ENCODE measurements around the gene SOX21. TPM values are rescaled to one million over a fixed set of nuclear protein-coding genes. Genes with fewer than 3 reads are reported as not detected.

Gene SOX21
- polyA plus RNA-seq, 3 donors = 0.10 to 0.33 (median 0.29) TPM

DNA sequence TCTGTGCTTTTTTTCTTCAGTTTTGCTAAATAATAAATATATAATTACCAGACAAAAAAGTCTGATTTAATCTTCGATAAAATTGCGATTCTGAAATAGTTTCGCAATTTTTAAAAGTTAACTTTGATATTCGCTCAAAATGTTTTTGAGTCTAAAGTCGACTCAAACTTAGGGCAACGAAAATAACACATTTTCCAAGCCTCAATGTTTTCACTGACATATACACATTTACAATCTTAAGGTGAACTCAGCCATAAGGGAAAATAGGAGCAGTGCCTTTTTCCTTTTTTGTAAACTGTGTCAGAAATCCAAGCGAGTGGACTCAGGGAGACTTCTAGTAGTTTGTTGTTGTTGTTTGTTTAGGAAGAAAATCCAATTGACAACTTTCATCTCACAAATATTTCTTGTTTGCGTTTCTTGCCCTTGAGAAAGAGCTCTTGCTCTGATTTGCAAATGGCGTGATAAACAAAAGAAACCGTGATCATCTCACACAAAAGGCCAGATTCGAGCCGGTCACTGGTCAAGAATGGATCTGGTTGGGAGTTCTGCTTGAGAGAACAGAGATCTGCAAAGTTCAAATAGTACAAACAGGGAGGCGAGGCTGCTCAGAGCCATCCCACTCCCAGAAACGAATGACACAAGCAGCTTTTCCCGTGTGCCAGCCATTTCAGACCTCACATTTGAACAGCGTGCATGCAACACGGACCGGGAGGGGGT lies 2.1 kb downstream of the SOX21 start:
- no peak for DNase-seq

DNA sequence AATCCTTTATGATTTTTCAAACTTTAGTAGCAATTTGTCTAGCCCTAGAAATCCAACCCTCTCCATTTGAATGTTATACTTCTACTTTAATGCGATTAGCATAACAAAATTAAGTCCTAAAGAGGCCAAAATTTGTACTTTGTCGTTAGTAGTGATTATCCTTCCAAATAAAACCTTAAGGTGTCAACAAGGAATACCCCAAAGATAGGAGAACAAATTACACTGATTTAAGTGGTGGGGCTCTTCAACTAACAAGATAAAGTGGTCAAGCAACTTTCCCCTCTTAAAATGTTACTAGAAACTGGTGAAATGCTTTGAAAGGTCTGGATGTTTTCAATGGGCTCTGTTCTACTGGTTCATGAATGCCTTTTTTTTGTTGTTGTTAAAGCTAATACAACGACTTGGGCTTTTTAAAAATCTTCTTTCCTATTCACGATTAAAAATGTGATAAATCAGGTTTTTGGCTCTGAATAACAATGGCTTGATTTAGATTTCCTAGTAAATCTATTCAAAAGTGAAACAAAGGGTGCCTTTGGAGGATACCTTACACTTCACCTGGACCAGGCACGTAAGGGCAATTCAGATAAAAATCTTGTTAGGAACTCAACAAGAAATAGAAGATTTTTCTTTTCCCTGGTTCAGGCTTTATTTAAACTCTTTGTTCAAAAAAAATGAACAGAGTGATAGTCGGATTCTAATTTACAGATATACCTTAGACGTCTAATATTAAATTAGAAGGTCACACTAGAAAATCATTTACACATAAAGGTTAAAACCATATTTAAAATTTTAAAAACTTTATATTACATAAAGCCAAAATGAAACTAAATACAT lies 3.1 kb downstream of the SOX21 start:
- no peak for DNase-seq

DNA sequence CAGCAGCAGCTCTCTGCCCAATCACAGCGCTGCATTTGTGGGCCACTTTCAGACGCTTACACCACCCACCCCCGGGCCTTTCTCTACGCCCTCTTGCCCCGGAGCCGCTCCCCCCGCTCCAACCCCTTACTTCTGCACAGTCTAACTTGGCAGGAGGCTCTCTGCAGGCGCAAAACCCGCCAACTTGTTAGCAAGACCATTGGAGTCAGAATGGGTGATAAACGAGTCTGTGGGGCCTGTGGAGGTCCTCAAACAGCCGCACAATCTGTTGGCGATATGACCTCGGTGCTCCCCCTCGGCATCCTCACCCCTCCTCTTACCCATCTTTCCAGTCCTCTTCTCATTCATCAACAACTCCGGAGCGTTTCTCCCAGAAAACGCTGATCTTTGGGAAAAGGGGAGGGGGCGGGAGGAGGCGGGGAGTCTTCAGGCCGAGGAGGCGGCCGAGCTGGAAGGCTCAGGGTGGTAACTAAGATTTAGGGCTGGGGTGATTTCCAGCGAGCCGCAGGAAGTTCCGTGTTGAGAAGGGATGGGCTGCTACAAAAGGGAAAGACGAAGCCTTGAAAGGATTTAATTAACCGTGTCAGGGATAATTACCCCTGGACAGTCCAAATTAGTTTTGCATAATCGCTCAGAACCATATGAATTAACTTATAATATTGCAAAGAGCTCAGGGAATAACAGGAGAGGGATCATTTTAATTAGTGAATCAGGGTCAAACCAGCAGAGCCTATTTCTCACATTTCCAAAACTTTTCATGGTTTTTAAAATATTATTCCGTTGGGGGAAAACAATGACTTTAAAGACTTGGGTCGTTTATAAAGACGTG lies 4.1 kb downstream of the SOX21 start:
- DNase-seq = no peak

DNA sequence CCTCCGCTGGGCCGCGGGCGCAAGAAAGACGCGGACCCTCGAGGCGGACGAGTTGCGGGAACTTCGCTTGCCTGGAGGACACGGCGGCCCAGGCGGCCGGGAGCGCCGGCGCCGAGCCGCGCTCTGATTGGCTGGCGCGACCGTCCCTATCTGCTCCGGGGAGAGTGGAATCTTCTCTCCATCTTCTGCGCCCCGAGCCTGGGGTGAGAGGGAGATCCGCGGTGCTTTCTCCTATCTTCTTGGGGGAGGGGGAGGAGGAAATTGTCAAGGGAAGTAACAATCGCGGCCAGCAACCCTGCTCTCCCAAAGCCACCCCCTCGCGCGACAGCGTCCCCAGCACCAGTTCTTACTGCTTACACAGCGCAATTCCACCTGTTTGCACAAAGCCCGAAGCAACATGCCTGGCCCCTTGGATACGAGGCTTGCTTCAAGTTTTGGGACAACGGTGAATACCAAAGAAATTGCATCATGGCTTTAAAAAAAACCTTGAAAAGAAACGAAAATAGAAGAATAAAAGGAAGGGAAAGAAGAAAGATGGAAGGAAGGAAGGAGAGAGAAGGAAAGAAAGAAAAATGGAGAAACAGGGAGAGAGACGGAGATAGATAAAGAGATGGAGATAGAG lies 4.8 kb downstream of the SOX21 start:
- DNase-seq = no peak

DNA sequence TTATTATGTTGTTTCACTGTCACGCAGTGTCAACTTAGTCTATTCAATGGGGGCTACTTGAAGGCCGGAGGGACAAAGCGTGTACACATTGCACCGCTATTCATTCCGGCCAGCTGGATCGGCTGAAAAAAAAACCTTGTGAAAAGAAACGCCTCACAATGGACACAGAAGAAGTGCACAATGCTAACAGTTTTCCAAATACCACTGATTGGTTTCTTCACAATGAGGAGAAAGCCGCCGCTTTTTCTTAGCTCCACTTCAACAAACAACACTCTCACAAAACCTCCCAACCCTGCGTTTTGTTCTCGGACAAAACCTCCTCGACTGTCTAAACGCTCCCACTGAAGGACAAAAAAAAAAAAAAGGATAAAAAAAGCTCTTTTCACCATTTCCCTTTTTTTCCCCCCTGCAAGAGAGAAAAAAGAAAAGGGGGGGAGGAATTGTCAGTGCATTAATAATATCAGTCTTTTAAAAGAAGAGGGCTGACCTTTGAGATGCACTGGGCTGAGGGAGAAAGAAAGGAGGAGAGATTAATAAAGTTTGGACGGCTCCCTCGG lies 5.4 kb downstream of the SOX21 start:
- DNase-seq = no peak

DNA sequence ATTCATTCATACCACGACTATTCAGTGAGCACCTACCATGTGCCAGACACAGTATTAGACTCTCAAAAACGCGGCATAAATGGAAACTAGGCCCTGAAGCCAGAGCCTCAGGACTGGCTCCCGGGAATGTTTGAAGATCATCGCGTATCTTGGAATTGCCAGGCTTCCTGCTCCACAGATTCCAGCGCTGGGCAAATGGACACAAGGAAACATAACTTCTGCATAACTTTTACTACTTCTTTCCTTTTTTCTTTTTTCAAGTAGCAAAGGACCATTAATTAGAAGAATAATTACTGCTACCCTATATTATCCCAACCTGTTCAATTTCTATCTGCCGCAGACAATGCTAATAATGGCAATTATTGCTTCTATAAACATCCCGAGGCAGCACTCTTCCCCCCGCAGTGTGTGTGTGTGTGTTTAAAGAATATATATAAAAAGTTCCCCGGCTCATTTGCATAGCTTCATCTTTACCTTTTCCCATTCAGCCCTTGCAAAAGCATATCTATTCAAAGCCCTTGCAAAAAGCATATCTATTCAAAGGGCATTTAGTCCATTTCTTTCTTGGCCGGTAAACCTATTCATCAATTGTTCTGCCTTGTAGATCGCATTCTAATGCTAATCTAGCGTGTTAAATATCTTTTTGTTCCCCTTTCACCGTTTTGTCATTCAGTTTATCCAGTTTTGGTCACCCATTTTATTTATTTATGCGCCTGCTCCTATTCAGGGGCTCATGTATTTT lies 6.1 kb downstream of the SOX21 start:
- DNase-seq = no peak

DNA sequence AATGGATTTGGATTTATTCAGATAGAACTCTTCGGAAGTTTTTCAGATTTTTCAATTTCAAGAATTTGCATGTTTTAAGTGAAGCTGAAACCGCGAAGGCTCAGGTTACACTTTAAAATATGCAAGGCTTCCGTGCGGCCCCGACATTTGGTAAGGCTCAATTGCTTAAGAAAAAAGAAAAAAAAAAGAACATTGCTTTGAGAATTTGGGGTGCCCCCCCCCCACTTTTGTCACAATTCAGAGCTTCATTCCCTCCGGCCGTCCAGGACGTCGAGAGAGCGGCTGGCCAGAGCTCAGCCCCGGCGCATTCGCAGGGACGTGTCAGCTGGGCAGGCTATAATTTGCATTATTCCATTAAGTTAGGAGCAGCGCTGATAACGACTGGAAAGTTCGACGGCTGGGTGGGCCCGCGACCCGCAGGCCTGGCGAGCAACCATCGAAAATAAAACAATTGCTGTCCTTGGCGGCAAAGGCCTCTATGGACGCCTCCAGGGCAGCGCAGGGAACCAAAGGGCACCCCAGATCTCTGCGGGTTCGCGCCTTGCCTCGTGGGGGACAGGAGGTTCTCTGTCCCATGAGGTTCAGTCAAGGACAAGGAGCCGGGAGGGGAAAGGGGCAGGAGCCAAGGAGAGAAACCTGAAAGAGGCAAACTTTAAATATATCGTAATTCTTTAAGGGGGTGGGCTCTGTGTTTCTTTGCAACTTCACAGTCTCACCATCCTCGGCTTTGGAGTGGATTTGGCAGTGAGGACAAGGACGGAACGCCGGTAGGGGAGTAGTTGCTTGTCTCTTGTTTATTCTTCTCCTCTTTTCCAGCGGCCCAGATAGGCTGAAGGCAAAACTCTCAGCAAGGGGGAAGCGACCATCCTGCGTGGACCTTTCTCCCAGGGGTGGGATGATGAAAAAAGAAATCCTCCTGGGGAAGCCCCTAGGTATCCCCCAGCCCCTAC lies 7.0 kb downstream of the SOX21 start:
- DNase-seq = no peak

DNA sequence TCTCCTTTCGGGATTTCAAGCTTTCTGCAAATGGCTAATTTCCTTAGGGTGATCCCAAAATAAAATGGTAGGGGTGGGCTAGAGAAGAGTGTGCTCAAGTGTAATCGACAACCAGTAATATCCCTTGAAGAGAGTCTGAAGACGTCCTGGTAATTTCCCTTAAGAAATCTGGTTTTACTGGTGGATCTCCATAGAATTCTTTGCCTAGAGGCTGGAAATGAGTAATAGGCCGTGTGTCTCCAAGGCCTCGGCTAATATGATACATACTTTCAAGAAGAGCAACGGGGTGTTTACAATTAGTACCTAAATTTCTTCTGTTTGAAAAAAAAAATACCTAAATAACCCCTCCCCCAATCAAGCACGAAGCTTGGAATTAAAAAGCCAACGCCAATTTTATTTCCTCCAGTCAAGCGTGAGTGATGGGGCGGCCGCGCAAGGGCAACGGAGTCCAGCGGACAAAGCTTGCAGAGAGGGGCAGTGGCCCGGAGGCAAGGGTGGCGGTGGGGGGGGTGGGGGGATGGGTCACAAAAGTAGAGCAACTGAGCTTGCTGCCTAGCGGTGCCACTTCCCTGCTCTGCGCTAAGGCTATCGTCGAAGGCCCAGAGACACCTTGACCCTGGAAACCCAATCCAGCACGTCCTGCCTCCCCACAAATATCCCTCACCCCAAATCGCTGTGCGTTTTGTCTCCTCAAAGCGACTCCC lies 7.8 kb downstream of the SOX21 start:
- DNase-seq = no peak

DNA sequence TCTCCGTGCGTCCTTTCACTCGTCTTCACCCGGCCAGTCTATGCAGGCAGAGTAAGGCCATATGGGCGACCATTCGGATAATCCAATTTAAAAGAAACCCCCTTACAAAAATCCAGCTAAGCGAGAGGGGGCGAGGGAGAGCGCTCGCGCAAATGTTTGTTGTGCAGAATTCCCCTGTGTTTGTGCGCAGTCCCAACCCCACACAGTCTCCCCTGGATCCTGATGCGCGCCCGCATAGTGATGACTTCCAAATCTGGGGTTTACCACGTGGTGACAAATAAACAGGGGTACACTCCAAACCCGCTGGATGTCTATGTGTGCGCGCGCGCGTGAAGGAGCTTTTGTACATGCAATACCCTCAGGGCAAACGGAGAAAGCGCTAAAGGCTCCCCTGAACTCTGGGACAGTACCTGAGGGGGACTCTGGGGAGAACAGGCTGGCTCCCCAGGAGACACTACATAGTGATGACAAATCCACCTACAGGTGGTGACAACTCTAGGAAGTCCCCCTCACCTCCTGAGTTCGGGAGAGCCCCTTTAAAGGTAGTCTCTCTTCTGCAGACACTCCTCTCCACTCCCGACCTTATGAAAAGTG lies 8.5 kb downstream of the SOX21 start:
- no peak for DNase-seq

DNA sequence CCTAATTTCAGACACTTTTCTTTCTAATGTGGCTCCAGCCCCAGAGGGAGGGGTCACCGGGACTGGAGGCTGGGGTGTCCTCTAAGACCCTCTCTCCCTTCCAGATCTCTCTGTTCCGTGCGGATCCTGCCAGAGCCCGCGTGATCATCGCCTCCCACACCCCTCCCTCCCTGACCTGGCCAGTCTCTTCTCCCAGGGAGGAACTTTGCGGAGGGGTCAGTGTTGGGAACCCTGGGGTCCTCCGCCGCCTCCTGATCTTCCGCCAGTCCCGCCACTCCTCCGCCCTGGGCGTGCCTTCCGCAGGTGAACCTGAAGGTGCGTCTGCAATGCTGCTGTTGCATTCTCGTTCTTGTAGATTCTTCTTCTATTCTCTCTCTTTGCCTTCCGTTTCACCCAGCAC lies 9.1 kb downstream of the SOX21 start:
- no peak for DNase-seq

DNA sequence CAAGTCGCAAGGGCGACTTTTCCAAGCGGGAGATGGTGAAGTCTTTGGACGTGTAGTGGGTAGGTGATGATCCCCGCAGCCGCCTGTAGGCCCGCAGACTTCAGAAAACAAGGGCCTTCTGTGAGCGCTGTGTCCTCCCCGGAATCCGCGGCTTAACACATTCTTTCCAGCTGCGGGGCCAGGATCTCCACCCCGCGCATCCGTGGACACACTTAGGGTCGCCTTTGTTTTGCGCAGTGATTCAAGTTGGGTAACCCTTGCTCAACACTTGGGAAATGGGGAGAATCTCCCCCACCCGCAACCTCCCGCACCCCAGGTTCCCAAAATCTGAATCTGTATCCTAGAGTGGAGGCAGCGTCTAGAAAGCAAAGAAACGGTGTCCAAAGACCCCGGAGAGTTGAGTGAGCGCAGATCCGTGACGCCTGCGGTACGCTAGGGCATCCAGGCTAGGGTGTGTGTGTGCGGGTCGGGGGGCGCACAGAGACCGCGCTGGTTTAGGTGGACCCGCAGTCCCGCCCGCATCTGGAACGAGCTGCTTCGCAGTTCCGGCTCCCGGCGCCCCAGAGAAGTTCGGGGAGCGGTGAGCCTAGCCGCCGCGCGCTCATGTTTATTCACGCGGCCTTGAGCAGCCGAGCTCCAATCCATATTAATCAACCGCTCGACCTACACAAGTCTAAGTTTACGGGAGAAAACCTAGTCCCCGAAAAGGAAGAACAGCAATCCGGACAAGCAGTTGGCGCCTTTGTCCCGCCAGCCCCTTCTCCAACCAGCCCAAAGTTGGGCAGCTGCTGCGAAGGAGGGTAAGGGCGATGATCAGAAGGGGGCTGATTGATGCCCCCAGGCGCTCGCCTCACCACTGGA lies 9.9 kb downstream of the SOX21 start:
- DNase-seq = no peak

DNA sequence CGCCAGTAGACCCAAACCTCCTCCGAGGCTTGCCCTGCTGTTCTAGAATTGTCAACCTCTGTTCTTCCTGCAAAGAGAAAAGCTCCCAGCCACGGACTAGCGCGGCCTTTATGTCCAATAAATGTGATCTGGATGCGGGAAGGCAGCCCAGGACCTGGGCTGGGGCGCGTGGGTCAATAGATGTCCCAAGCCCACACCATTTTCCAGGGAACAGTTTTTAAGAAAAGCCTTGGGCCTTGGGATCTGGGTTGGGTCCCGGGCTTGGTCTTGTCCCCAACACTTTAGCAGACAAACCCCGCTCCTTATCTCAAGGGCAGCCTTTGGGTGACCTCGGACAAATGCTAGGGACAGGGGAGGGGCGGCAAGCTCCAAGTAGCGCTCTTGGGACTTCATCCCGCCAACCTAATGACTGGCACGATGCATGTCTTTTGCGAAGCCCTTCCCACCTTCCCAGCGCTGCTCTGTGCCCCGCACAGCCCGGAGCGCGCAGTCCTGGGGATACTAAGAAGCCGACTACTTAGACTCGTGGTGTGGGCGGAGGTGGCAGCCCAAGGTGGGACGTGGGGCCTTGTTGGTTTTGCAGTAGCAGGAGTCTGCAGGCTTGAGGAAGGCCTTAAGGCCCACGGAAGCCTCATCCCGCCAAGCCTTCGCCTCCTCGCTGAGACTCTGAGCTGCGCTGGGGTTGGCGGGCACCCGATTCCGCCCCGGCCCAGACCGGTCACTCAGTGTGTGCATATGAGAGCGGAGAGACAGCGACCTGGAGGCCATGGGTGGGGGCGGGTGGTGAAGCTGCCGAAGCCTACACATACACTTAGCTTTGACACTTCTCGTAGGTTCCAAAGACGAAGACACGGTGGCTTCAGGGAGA lies 10.8 kb downstream of the SOX21 start:
- DNase-seq = no peak

DNA sequence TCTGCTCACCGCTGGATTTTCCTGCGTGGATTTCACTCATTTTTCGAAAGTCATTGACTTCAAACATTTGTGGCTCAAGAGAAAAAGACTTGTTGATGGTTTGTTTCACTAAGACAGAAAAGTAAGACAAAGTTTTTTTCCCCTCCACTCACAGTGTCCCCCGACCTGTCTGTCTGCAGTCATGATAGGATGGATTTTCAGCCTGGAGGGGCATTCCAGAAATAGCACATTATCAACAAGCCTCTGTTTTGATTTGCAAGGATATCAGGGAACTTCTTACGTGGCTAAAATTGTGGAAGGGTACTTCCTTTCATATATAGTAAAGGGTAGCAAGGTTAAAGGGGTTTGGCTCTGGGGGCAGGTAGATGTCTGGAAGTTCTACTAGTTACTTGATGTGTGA lies 11.8 kb downstream of the SOX21 start:
- DNase-seq = no peak

DNA sequence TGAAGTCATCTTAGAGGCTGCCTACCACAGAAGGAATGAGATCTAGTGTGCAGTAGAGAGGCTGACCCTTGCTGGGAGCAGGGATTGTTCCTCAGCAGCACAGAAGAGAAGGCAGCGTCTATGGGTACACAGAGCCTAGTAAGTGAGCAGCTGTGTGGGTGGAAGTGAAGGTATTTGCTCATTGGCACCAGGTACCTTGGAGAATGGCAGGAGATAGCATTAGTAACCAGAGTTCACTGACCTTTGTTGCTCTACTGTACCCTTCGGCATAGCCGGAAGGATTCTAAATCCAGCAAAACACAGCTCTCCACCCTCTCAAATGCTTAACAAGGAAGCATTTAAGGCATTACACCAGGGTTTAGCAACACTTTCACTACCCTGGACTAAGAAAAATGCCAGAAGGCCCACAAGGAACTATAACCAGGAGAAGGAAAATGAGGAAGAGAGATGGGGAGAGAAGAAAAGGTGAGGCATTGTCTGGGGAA lies 12.3 kb downstream of the SOX21 start:
- no peak for DNase-seq

DNA sequence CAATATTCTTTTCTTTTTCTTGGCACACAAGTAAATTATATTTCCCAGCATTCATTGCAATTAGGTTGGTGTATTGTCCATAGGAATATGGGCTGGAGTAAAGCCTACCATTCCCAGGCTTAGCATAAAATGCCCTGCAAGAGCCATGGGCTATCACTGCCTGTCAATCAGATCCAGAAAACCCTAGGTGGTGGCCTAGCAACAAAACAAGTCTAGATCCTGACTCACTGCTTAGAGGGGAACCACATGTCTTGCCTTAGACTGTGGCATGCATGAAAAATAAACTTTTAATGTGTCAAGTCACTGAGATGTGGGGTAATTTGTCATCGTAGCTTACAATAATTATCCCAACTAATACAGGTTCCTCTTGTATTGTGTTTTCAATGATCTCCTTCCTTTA lies 16.2 kb downstream of the SOX21 start:
- DNase-seq = no peak

DNA sequence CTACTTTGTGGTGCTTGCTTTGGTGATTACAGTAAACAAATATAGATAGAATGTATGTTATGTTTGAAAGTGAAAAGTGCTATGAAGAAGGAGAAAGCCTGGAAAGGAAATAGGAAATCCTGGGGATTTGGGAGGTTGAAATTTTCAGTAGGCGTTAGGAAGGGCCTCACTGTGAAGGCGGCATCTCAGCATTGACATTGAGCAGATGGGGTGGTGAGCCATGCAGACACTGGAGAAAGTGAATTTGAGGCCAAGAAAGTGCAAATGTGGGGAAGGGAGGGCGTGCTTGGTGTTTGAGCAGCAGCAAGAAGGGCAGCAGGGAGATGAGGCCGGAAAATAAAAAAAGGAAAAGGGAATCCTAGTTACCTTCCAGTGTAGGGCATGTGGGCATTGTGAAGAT lies 20.3 kb downstream of the SOX21 start:
- no peak for DNase-seq

DNA sequence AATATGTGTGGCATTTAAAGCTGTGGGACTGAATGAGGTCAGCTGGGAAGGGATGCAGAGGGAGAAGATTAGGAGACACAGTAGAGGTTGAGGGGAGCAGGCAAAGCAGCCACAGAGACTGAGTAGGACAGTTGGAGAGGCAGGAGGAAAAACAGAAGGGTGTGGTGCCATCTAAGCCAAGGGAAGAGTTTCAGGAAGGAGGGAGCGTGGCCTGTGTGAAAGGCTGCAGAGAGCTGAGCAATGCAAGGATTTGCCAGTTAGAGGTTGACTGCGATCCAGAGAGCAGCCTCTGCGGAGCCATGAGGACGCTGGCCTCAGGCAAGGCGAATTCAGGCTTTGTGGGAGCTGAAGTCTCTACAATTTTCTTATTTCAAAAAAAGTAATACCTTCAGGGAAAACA lies 28.9 kb downstream of the SOX21 start:
- DNase-seq = no peak

Measured in renal pelvis (tissue), 4 donors.